Measurements from ENCODE around the gene RPN2.

RPN2 gene

DNA sequence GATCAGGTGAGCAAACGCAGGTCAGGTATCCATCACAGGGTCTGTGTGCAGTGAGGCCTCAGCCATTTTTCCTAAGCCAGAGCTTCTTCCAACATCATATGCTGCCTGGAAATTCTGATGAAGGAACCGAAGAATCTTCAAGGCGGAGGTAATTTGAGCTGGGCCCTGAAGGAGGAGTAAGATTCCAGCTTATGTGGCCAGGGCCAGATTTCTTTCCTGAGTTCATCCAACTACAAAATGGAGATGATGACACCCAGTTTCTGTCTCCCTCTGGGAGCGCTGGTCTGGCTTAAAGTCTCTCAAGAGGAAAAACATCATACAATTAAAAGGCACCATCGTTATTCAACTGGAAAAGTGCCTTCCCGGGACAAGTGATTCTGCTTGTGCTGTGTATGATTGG lies 103.4 kb downstream of the RPN2 start:
- in situ Hi-C loops (cut with HindIII; ENCODE audit: low sequenced_read_pairs), result no loop called here
- TF ChIP-seq, protein P1, sequence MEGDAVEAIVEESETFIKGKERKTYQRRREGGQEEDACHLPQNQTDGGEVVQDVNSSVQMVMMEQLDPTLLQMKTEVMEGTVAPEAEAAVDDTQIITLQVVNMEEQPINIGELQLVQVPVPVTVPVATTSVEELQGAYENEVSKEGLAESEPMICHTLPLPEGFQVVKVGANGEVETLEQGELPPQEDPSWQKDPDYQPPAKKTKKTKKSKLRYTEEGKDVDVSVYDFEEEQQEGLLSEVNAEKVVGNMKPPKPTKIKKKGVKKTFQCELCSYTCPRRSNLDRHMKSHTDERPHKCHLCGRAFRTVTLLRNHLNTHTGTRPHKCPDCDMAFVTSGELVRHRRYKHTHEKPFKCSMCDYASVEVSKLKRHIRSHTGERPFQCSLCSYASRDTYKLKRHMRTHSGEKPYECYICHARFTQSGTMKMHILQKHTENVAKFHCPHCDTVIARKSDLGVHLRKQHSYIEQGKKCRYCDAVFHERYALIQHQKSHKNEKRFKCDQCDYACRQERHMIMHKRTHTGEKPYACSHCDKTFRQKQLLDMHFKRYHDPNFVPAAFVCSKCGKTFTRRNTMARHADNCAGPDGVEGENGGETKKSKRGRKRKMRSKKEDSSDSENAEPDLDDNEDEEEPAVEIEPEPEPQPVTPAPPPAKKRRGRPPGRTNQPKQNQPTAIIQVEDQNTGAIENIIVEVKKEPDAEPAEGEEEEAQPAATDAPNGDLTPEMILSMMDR (IDR thresholded peaks at IDR 0.05; ENCODE audit: low read depth, low read length), result peak; percentile 67
- no peak overlapping the region for H3K4me3 ChIP-seq (ENCODE audit: low read depth, low read length)
- peak; percentile 66 for DNase-seq (ENCODE audit: low read depth, low spot score)

DNA sequence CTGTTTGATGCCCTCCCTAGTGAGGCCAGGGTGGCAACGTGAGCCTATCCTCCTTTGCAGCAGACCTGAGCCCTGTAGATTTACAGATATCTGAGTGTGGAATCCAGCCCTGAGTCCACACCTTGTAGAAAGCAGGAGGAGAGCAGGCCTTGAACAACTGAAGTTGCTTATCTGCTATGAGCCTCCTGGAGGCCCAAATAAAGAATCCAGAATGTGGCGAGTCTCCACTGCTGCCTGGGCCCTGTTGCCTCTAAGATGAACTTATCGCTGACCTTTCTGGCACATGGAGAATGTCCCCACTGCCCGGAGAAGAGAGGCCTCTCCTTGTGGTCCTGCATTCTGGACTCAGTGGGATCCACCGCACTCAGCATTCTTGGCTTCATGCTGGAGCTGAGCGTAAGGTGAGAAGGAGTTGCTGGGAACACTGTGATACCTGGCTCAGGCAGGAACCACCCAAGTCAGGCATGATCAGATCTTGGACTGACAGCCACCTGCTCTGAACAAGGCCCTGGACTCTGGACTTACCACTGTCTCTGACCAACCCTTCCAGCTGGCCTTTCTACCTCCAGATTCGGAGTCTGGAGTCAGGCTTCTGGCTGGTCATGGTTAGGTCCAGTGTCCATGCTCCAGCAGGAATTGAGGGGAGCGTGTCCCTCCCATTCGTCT lies 104.5 kb downstream of the RPN2 start:
- DNase-seq (ENCODE audit: low read depth, low spot score), result no peak
- TF ChIP-seq, protein P1 (IDR thresholded peaks at IDR 0.05; ENCODE audit: low read depth, low read length), result no peak
- no peak overlapping the region for H3K4me3 ChIP-seq (ENCODE audit: low read depth, low read length)
- in situ Hi-C loops (cut with HindIII; ENCODE audit: low sequenced_read_pairs), result no loop called here

DNA sequence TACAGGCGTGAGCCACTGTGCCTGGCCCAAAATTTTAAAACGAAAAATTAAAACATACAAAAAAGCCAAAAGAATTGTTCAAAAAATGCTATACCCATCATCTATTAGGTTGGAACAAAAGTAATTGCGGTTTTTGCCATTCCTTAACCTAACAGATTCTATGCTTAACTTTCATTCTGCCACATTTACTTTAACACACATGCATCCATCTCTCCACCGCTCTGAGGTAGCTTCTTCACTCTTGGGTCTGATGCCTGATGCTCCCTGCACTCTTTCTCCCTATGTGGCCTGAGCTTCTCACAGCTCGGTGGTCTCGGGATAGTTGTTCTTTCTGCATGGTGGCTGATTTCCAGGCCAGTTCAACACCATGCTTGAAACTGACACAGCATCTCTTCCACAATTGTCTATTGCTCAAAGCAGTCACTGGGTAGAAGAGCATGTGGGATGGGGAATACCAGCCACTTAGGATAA lies 105.6 kb downstream of the RPN2 start:
- in situ Hi-C loops (cut with HindIII; ENCODE audit: low sequenced_read_pairs), result no loop called here
- H3K4me3 ChIP-seq (ENCODE audit: low read depth, low read length), result no peak overlapping the region
- no peak for DNase-seq (ENCODE audit: low read depth, low spot score)
- TF ChIP-seq, protein P1 (IDR thresholded peaks at IDR 0.05; ENCODE audit: low read depth, low read length), result no peak

DNA sequence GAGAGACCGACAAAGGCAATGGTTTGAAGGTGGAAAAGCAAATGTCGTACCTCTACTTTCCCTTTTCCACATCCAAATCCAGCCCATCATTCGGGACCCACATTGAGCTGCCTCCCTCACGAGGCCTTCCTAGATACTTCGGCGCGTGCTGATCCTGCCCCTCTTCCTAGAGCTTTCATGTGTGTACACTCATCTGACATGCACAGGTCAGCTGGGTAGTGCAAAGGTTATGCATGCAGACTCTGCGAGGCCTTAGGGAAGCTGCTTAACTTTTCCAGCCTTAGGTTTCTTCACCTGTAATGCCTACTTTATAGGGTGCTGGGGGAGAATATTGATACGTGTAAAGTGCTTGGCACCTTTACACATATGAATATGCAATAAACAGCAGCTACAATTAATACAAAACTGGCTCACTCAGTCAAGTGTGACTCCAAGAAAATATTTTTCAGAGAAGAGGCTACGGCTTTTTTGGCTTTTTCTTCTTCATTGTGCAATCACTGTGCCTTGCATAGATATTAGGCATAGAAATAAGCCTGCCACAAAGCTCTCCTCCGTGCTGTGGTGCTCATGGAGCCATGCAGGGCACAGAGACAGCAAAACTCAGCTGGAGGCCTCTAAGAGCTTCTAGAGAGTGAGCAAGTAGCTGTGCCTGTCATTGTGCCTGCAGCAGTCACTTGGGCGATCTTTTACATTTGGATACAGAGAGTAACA lies 106.7 kb downstream of the RPN2 start:
- TF ChIP-seq, protein P1 (IDR thresholded peaks at IDR 0.05; ENCODE audit: low read depth, low read length), result no peak
- no peak for DNase-seq (ENCODE audit: low read depth, low spot score)
- H3K4me3 ChIP-seq (ENCODE audit: low read depth, low read length), result no peak overlapping the region
- in situ Hi-C loops (cut with HindIII; ENCODE audit: low sequenced_read_pairs), result no loop called here

- H3K4me3 ChIP-seq (ENCODE audit: low read depth, low read length), result no peak overlapping the region
- TF ChIP-seq, protein P1 (IDR thresholded peaks at IDR 0.05; ENCODE audit: low read depth, low read length), result no peak
- no peak for DNase-seq (ENCODE audit: low read depth, low spot score)
- in situ Hi-C loops (cut with HindIII; ENCODE audit: low sequenced_read_pairs), result no loop called here
These were observed 109.0 kb downstream of the RPN2 start for GRCh38 chr20:37288091-37288490.

GRCh38 chr20:37290158-37290810 lies 111.2 kb downstream of the RPN2 start:
- in situ Hi-C loops (cut with HindIII; ENCODE audit: low sequenced_read_pairs), result no loop called here

More at GRCh38 chr20:37290158-37290810, 111.2 kb downstream of the RPN2 start:
- no peak for DNase-seq (ENCODE audit: low read depth, low spot score)
- peak overlapping the region; percentile 88 for H3K4me3 ChIP-seq (ENCODE audit: low read depth, low read length)
- TF ChIP-seq, protein P1 (IDR thresholded peaks at IDR 0.05; ENCODE audit: low read depth, low read length), result no peak
